Gastrocnemius medialis (tissue), 4 donors: ENCODE data around the gene MYT1. TPM values are rescaled to one million over a fixed set of nuclear protein-coding genes. Genes with fewer than 3 reads are reported as not detected.

Source experiments
- ATAC-seq, 2 donors: fragments of 150-250 bp; one replicate each; pipeline ENCODE4 v1.9.1; 2016
- DNase-seq, 2 donors: peaks; one replicate each; pipeline ENCODE4 v3.0.0-alpha.2; 2019
- H3K27ac ChIP-seq, 4 donors: fragments of 200-600 bp; sonication (generic); 1 replicate in 1 of 4; 2 replicates in 3 of 4; pipeline ENCODE4 v1.5.1; 2016 to 2018; ENCODE audit warnings: mild to moderate bottlenecking in 2 of 4, moderate library complexity in 1 of 4
- H3K27me3 ChIP-seq, 3 donors: fragments of 200-600 bp; sonication (generic) in 2 of 3; 1 replicate in 1 of 3; 2 replicates in 2 of 3; pipeline versions ENCODE4 v1.5.1 to v1.6.0; 2016 to 2019; ENCODE audit warnings: mild to moderate bottlenecking in 1 of 3, moderate library complexity in 1 of 3
- H3K36me3 ChIP-seq, 2 donors: fragments of 200-600 bp; sonication (generic) in 1 of 2; one replicate each; pipeline ENCODE4 v1.5.1; 2017 to 2018
- H3K4me1 ChIP-seq, 2 donors: fragments of 200-600 bp; sonication (generic) in 1 of 2; one replicate each; pipeline ENCODE4 v1.5.1; 2016 to 2017; ENCODE audit warnings: mild to moderate bottlenecking in 2 of 2
- H3K4me3 ChIP-seq, 4 donors: fragments of 200-600 bp; sonication (generic) in 3 of 4; 1 replicate in 1 of 4; 2 replicates in 3 of 4; pipeline ENCODE4 v1.5.1; 2016 to 2019; ENCODE audit warnings: mild to moderate bottlenecking in 2 of 4
- H3K9me3 ChIP-seq, 3 donors: fragments of 200-600 bp; sonication (generic) in 2 of 3; 1 replicate in 1 of 3; 2 replicates in 2 of 3; pipeline ENCODE4 v1.5.1; 2016 to 2019
- CTCF ChIP-seq, 5 experiments: fragments of 450-650 bp in 3 of 5; fragments of 200-600 bp in 2 of 5; sonication (generic) in 2 of 5; IDR thresholded peaks in 4 of 5; conservative IDR thresholded peaks in 1 of 5; 1 replicate in 4 of 5; 2 replicates in 1 of 5; pipeline ENCODE4 v1.5.1; 2016 to 2019; ENCODE audit warnings: antibody characterized with exemption in 5 of 5, mild to moderate bottlenecking in 3 of 5, moderate library complexity in 3 of 5
- POLR2A ChIP-seq, 2 donors: fragments of 450-650 bp; IDR thresholded peaks; one replicate each; pipeline ENCODE4 v1.6.1; 2017; ENCODE audit warnings: antibody characterized with exemption in 2 of 2, mild to moderate bottlenecking in 2 of 2, moderate library complexity in 2 of 2
- in situ Hi-C, 4 donors: fragments of 200-750 bp; cut with MboI; loops; one replicate each; pipeline versions ENCODE4 v1.15.0 to v1.8.0; 2017; ENCODE audit warnings: low sequenced_read_pairs in 4 of 4
- intact Hi-C: fragments of 100-400 bp; cut with DNase I; formaldehyde crosslinking; loops from one replicate; pipeline ENCODE4 v1.15.1; 2023; ENCODE audit warnings: low total_unique reads
- total RNA-seq, 4 donors: library from RNA; depleted of rRNA; stranded (reverse); fragments of >200 nt; gene quantifications; one replicate each; pipeline versions ENCODE4 v1.1.0 to v1.2.3, GENCODE V29; 2016

Gene MYT1
- total RNA-seq, 4 donors from 2014 or later, result not detected

GRCh38 chr20:64209148-64209547 is 44.9 kb downstream of the MYT1 start:
- Histone ChIP-seq H3K27me3 (no peaks in the 10 kb centered on the region), H3K4me1 (peaks cover 12 to 20% of the 10 kb centered on the region in 2 donors), H3K9me3 (no peaks in the 10 kb centered on the region), H3K36me3 (no peaks in the 10 kb centered on the region), H3K4me3 (no peak overlapping the region), H3K27ac (no peak overlapping the region)
- in situ Hi-C loops, result no loop called here
- DNase-seq (no peak), ATAC-seq (no peak)
- TF ChIP-seq POLR2A (IDR thresholded peaks at IDR 0.05) (no peak), CTCF (IDR thresholded peaks at IDR 0.05 in 4 of 5, conservative IDR thresholded peaks at IDR 0.05 in 1 of 5) (no peak)
- intact Hi-C loops, result no loop called here

GRCh38 chr20:64210656-64211369 is 46.6 kb downstream of the MYT1 start:
- H3K27ac ChIP-seq, result no peak overlapping the region
- DNase-seq (no peak), ATAC-seq (no peak)
- TF ChIP-seq CTCF (IDR thresholded peaks at IDR 0.05 in 4 of 5, conservative IDR thresholded peaks at IDR 0.05 in 1 of 5) (no peak), POLR2A (IDR thresholded peaks at IDR 0.05) (no peak)
- no peaks in the 10 kb centered on the region for H3K27me3 ChIP-seq
- in situ Hi-C loops, result no loop called here
- peaks cover 12 to 22% of the 10 kb centered on the region in 2 donors for H3K4me1 ChIP-seq
- no peaks in the 10 kb centered on the region for H3K36me3 ChIP-seq
- H3K9me3 ChIP-seq, result no peaks in the 10 kb centered on the region
- H3K4me3 ChIP-seq, result no peak overlapping the region
- intact Hi-C loops, result no loop called here

DNA sequence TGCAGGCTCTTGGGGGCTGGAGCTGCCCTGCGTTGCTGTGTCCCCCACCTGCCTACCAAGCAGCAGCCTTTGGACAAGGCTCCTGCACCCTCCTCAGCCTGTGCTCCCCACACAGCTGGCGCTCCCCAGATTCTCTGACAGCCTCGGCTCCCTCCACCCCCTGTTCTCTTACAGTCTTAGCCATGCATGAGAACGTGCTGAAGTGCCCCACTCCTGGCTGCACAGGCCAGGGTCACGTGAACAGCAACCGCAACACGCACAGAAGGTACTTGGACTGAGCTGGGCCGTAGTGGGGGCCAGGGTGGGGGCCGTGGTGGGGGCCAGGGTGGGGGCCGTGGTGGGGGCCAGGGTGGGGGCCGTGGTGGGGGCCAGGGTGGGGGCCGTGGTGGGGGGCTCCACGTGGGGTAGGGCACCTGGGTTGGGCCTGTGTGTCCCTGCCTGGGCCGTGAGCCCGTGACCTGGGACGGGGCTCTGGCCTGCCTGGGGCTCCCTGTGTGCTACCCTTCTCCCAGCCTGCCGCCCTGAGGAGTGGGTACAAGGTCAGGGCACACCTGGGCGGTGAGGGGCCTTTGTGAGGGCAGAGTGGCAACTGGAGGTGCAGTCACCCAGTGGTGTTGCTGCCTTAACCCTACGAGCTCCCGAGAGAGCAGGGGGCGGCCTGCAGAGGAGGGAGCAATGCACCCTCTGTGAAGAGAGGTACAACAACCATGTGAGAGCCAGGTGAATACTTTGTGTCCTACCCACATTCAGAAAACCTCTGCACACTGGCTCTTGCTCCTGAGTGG is 47.8 kb downstream of the MYT1 start:
- TF ChIP-seq POLR2A (IDR thresholded peaks at IDR 0.05) (no peak), CTCF (IDR thresholded peaks at IDR 0.05 in 4 of 5, conservative IDR thresholded peaks at IDR 0.05 in 1 of 5) (no peak)
- H3K4me3 ChIP-seq, result no peak overlapping the region
- no peaks in the 10 kb centered on the region for H3K9me3 ChIP-seq
- no peaks in the 10 kb centered on the region for H3K27me3 ChIP-seq
- in situ Hi-C loops (no loop called here), intact Hi-C loops (no loop called here)
- no peak overlapping the region for H3K27ac ChIP-seq
- DNase-seq (no peak), ATAC-seq (no peak)
- H3K36me3 ChIP-seq, result no peaks in the 10 kb centered on the region
- peaks cover 12 to 26% of the 10 kb centered on the region in 2 donors for H3K4me1 ChIP-seq

DNA sequence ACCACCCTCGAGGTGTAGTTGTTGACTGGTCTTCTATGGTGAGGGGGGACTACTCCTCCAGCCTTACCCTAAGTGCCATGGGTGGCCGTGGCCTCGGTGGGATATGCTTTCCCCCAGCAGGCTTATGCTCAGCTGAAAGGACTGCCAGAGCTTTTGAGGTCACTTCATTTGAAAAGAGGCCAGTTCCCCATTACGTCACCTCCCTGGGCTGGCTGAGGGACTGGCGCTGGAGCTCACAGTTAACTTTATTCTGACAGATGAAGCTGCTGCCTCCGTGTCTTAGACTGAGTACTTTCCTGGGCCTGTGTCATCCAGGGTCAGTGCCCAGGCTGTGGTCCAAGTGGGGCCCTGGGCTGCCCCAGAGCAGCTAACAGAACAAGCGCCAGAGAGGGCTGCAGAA is 48.5 kb downstream of the MYT1 start:
- H3K4me1 ChIP-seq, result peaks cover 12 to 26% of the 10 kb centered on the region in 2 donors
- no peak for DNase-seq
- peak in 1 of 2 donors; percentile 58 for ATAC-seq
- TF ChIP-seq POLR2A (IDR thresholded peaks at IDR 0.05) (no peak), CTCF (IDR thresholded peaks at IDR 0.05 in 4 of 5, conservative IDR thresholded peaks at IDR 0.05 in 1 of 5) (no peak)
- in situ Hi-C loops (no loop called here), intact Hi-C loops (no loop called here)
- H3K4me3 ChIP-seq, result no peak overlapping the region
- no peaks in the 10 kb centered on the region for H3K27me3 ChIP-seq
- H3K27ac ChIP-seq, result no peak overlapping the region
- H3K9me3 ChIP-seq, result no peaks in the 10 kb centered on the region
- no peaks in the 10 kb centered on the region for H3K36me3 ChIP-seq
